Neutrophil (primary cell): ENCODE measurements around the gene PTPN7.
"Not testable (repeated sequence)": the region's sequence is repeated elsewhere in the genome, so short reads cannot be mapped to it uniquely, and the experiment has no call there.

ENCODE experiments used
- H3K27ac ChIP-seq: fragments of 200-600 bp; sonication (generic); 2 replicates; pipeline ENCODE4 v1.5.1; 2016; ENCODE audit warnings: mild to moderate bottlenecking, moderate library complexity
- H3K27me3 ChIP-seq: fragments of 200-600 bp; sonication (generic); 2 replicates; pipeline ENCODE4 v1.6.0; 2016; ENCODE audit warnings: mild to moderate bottlenecking
- H3K36me3 ChIP-seq: fragments of 200-600 bp; sonication (generic); 2 replicates; pipeline ENCODE4 v1.5.1; 2017
- H3K4me1 ChIP-seq, 2 experiments: fragments of 200-600 bp in 1 of 2; sonication (generic) in 1 of 2; 1 replicate in 1 of 2; 2 replicates in 1 of 2; pipeline versions ENCODE4 v1.5.1 to v1.6.1; 2013 to 2016; ENCODE audit warnings: low read depth in 1 of 2, low read length in 1 of 2, mild to moderate bottlenecking in 1 of 2, moderate library complexity in 1 of 2; ENCODE audit not compliant: control insufficient read depth in 1 of 2, insufficient read depth in 1 of 2
- H3K4me3 ChIP-seq, 2 experiments: fragments of 200-600 bp in 1 of 2; sonication (generic) in 1 of 2; 1 replicate in 1 of 2; 2 replicates in 1 of 2; pipeline ENCODE4 v1.5.1; 2013 to 2016; ENCODE audit warnings: low read depth in 1 of 2, low read length in 1 of 2, mild to moderate bottlenecking in 1 of 2, moderate library complexity in 1 of 2
- H3K9me3 ChIP-seq: fragments of 200-600 bp; sonication (generic); 2 replicates; pipeline ENCODE4 v1.5.1; 2016
- CTCF ChIP-seq: fragments of 200-600 bp; sonication (generic); IDR thresholded peaks from 2 replicates; pipeline ENCODE4 v1.5.1; 2016; ENCODE audit warnings: antibody characterized with exemption

Gene PTPN7

GRCh38 chr1:202181586-202181985 lies 21.2 kb upstream of the PTPN7 start:
- no peak for TF ChIP-seq CTCF
- no peak overlapping the region for H3K4me3 ChIP-seq
- no peaks in the 10 kb centered on the region for H3K9me3 ChIP-seq
- no peak overlapping the region for H3K27ac ChIP-seq
- H3K36me3 ChIP-seq = no peaks in the 10 kb centered on the region
- peaks cover 13% of the 10 kb centered on the region for H3K27me3 ChIP-seq
- no peaks in the 10 kb centered on the region for H3K4me1 ChIP-seq

- not testable (repeated sequence) for H3K36me3 ChIP-seq, H3K27me3 ChIP-seq, H3K4me1 ChIP-seq, H3K27ac ChIP-seq, H3K9me3 ChIP-seq, H3K4me3 ChIP-seq
Measured at GRCh38 chr1:202180751-202181139, 20.3 kb upstream of the PTPN7 start.

- no peak for TF ChIP-seq CTCF
- no peak overlapping the region for H3K27ac ChIP-seq
- H3K36me3 ChIP-seq = no peaks in the 10 kb centered on the region
- peaks cover 1% of the 10 kb centered on the region for H3K27me3 ChIP-seq
- no peaks in the 10 kb centered on the region for H3K4me1 ChIP-seq
- no peak overlapping the region for H3K4me3 ChIP-seq
- H3K9me3 ChIP-seq = no peaks in the 10 kb centered on the region
Measured at GRCh38 chr1:202179828-202180750, 19.7 kb upstream of the PTPN7 start.

GRCh38 chr1:202176949-202177927 lies 16.8 kb upstream of the PTPN7 start:
- Histone ChIP-seq H3K27ac (no peak overlapping the region), H3K9me3 (no peaks in the 10 kb centered on the region), H3K27me3 (no peaks in the 10 kb centered on the region), H3K4me1 (no peaks in the 10 kb centered on the region), H3K36me3 (no peaks in the 10 kb centered on the region), H3K4me3 (no peak overlapping the region)
- TF ChIP-seq CTCF = no peak

- Histone ChIP-seq H3K4me3 (no peak overlapping the region), H3K27me3 (no peaks in the 10 kb centered on the region), H3K36me3 (no peaks in the 10 kb centered on the region), H3K9me3 (no peaks in the 10 kb centered on the region), H3K4me1 (no peaks in the 10 kb centered on the region), H3K27ac (no peak overlapping the region)
- TF ChIP-seq CTCF = no peak
Measured at GRCh38 chr1:202173993-202174392, 13.6 kb upstream of the PTPN7 start.
